ENCODE results near the gene SLC37A3.
A peak's percentile ranks its signal among the peaks of the same experiment; 100 is the strongest.
"Not testable (repeated sequence)": the region's sequence is repeated elsewhere in the genome, so short reads cannot be mapped to it uniquely, and the experiment has no call there.

SLC37A3 gene, protein sequence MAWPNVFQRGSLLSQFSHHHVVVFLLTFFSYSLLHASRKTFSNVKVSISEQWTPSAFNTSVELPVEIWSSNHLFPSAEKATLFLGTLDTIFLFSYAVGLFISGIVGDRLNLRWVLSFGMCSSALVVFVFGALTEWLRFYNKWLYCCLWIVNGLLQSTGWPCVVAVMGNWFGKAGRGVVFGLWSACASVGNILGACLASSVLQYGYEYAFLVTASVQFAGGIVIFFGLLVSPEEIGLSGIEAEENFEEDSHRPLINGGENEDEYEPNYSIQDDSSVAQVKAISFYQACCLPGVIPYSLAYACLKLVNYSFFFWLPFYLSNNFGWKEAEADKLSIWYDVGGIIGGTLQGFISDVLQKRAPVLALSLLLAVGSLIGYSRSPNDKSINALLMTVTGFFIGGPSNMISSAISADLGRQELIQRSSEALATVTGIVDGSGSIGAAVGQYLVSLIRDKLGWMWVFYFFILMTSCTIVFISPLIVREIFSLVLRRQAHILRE

DNA sequence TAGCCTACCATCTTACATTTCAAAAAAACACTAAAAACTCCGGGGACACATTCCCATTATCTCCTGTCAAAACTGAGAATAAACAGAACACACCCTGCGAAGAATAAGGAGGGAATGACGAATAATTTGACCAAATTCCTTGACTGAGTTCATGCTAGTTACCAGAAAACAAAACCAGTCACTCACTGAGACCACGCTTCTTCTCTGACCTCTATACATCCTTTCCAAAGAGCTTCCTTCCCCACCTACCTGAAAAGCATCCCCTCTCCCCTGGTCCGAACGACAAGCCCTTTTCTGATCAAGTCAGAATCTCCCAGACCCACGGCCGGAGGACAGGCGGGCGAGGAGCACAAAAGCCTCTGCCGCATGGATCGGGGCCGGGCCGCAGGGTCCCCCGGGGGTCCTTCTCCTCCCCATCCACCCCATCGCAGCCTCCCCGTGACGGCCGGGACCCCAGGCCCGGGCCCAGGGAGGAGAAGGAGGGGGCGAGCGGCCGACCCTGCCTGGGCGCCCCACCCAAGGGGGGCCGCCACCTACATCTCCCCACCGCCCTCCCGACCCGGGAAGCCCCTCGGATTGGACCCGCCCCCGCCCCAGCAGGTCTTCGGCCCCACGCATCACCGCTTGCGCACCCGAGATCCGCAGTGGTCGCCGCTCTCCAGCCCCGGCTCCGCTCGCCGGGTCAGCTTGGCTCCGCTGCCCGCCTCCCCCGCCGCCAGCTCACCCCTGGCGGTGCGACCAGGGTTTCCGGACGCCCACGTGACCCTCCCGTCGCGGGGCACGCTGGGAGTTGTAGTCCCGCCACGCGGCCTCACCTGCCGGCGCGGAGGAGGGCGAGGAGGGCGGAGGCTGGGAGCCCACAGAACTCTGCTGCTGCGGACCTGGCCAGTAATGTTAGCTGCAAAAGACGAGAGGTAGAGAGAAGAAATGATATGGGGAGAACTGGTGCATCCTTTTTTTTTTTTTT, at the start of gene SLC37A3:
TSS of gene SLC37A3 (minus strand) at position 747 of the 967 bp plus-strand sequence. CDS start 16,004 bp downstream, outside the sequence.
- peak; percentile 21 for DNase-seq

DNA sequence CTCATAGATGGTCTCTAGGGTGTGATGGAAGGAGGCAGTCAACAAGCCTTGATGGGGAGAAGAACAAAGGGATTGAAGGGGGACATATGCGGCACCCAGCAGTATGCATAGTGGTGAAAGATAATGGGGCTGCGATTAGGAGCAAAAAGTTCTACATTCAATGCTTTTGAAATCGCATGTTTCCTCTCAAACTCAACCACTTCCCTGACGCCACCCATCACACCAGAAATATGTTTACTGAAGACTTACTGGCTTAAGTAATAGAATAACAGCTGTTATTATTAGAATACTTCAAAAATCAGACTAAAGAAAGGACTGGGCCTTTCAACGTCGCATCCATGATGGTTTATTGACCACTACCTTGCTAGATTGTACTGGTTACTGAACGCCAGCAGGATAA, 49.5 kb upstream of the SLC37A3 start:
- no peak for DNase-seq

DNA sequence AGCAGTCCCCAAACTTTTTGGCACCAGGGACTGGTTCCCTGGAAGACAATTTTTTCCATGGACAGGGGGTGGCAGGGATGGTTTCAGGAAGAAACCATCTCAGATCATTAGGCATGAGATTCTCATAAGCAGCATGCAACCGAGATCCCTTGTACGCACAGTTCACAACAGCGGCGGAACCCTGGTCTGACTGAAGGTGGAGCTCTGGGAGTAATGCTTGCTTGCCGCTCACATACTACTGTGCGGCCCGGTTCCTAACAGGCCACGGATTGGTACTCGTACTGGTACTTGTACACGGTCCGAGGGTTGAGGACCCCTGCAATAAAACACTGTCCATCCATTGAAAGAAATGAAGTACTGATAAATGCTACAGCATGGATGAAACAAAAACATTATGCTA, 48.1 kb upstream of the SLC37A3 start:
- no peak for DNase-seq

DNA sequence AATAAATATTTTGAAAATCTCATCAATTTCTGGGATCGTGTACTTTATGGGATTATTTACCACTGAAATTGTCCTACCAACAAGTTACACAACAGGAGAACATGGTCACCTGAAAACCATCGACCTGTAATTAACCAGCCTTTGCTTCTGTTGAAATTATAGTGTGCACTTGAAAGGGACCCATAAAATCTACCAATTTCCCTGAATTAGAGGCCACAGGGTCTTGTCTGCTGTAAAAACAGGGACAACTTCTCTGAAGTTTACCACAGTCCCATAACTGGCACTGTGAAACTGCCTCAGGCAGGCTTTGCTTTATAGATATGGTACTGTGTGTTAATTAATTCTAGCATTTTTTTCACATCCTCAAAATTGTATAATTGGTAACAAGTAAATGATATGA, 43.2 kb upstream of the SLC37A3 start:
- no peak for DNase-seq

DNA sequence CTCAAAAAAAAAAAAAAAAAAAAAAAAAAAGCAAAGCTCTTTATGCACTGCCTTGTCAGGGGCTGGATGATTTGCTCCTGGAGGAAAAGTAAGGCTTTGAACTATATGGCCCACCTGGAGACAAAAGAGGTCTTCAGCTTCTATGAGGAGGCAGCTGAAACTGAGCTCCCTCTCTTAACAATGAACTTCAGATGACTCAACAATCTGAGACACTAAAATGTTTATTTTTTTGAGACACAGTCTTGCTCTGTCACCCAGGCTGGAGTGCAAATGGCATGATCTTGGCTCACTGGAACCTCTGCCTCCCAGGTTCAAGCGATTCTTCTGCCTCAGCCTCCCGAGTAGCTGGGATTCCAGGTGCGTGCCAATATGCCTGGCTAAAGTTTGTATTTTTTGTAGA, 42.3 kb upstream of the SLC37A3 start:
- DNase-seq: no peak

DNA sequence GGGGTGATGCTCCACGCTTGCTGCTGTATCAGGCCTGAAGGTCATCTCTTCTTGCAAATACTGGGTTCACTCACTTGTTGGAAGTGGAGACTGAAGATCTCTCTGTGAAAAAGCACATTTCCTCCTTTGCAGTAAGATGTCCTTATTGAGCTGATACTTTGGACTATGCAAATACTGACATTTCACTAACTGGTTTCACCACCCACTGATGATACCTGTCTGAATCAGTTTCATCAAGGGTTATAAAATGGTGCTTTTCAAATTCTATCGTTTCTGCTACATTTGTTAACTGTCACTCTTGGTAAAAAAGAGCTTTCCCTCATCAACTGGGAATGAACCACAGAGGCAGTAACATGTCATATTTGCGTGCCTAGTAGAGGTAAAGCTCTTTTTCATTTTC, 41.0 kb upstream of the SLC37A3 start:
- DNase-seq: no peak

DNA sequence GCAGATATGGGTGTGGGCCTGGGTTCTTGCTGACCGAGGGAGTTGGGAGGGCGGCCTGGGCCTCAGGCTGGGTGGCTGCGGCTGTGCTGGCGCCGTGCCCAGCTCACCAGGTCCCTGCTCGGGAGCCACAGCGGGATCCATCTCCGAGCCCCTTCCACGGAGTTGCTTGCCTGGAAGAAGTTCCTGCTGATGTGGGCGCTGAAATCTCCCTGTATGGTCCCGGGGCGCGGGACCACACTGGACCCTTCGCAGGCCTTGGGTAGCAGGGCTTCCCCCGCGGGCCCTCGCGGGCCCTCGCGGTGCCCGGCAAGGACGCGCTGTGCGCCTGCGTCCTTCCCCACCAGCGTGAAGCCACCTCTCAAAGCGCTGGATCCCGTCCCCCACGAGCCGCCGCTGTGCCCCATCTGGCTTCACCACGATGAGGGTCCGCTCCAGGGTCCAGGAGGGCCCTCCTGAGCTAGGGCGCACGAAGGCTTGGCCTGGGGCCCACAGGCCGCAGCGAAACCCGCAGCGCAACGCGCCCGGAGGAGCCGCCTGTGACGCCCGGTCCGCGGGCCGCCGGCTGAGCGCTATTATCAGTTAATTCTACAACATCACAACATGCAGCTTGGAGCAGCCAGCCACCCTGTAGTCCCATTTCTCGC, 37.0 kb upstream of the SLC37A3 start:
- DNase-seq: no peak

DNA sequence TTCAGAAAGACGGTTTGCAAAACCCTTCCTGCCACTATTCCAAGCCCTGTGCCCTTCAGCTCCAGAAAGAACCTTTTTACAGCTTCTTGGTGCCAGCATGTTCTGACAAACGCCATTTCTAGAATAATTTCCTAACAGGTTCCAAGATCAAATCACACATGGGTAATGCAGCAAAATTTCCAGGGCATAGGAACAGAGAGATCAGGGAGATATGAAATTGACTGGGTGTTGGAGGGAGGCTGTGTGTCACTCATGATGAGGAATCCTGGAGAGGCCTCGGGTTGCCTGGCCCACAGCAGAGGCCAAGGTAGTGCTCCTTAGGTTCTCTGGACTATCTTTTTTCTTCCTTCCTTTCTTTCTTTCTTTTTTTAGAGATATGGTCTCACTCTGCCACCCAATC, 35.1 kb upstream of the SLC37A3 start:
- no peak for DNase-seq

DNA sequence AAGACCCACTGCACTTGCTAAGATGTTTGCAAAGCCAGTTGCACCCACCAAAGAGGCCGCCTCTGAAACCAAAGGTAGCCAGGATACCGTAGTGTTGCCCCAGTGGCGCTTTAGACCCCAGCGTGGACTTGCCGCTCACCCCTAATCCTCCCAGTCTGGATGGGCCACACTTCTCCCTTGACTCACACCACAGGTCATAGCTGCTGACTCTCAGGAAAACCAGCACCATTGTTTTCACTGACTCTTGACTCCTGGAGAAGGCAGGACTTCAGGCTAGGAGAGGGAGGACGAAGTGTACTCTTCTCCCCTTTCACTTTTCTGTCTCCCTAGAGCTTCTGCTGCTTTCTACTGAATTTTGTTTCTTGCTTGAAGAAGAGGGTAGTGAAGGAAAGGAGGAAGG, 27.8 kb upstream of the SLC37A3 start:
- no peak for DNase-seq

DNA sequence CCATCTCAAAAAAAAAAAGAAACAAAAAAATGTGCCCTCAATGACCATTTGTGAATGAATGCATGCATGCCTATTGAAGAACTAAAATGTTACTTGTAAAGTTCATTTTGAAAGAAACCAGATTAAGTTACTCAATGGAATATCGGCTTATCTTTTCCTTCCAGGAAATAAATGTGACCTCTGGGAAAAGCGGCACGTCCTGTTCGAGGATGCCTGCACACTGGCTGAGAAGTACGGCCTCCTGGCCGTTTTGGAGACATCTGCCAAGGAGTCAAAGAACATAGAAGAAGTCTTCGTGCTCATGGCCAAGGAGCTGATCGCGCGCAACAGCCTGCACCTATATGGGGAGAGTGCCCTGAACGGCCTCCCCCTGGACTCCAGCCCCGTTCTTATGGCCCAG, 27.4 kb upstream of the SLC37A3 start:
- no peak for DNase-seq

DNA sequence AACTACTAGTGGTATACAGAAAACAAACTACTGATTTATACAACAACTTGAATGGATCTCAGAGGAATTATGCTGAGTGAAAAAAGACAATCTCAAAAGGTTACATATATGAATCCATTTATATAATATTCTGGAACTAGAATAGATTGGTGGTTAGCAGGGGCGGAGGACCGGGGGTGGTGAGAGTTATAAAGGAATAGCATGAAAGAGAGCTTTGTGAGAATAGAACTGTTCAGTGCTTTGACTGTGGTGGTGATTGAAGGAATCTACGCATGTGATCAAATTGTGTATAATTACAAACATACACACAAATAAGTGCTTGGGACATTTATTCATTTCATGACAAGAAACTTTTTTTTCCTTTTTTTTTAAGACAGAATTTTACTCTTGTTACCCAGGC, 25.2 kb upstream of the SLC37A3 start:
- no peak for DNase-seq

DNA sequence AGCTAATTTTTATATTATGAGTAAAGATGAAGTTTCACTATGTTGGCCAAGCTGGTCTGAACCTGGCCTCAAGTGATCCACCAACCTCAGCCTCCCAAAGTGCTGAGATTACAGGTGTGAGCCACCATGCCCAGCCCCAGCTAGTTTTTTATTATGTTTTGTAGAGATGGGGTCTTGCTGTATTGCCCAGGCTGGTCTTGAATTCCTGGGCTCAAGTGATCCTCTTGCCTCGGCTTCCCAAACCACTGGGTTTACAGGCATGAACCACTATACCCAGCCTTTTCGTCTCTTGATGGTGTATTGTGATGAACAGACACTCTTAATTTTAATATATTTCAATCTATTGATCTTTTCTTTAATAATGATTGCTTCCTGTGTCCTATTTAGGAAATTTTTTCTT, 23.2 kb upstream of the SLC37A3 start:
- DNase-seq: no peak

DNA sequence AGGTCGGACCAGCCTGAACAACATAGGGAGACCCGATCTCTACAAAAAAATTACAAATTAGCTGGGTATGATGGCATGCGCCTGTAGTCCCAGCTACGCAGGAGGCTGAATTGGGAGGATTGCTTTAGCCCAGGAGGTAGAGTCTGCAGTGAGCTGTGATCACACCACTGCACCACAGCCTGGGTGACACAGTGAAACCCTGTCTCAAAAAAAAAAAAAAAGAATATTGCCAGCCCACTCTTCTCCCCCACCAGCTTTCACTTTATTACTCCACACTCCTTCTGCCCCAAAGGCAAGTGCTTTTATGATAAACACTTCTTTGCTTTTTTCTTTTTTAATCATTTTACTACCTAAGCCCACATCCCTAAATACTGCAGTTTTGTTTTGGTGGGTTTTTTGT, 20.3 kb upstream of the SLC37A3 start:
- DNase-seq: no peak

DNA sequence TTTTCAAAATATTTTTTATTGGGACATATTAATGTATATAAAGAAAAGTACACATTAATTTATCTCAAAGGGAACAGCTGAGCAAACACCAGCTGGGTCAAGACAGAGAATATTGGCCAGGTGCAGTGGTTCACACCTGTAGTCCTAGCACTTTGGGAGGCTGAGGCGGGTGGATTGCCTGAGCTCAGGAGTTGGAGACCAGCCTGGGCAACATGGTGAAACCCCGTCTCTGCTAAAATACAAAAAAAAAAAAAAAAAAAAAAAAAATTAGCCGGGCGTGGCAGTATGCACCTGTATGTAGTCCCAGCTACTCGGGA, 19.8 kb upstream of the SLC37A3 start:
- not testable (repeated sequence) for DNase-seq

DNA sequence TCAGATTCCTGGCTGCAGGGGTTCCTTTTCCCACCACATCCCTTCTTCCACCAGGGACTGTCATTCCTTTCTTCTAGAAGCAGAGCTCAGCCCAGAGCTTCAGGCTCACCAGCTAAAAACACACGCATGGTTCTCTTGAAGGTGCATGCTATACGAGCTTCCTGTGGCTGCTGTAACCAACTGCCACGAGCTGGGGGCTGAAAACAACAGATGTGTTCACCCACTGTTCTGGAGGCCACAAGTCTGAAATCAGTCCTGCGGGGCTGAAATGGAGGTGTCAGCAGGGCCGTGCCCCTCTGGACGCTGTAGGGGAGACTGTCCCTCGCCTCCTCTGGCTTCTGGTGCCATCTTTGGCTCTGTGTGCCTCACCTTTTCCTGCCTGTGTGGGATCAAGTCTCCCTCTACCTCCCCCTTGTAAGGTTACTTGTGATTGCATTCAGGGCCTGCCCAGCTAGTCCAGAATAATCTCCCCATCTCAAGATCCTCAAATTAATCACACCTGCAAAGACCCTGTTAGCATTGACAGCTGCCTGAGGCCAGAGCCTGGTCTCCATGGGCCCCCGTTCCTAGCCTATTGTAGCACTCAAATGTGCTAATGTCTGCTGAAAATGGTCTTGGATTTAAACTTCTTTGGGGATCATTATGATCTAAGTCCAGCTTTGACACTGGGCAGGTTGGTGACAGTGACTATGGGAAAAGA, 19.3 kb upstream of the SLC37A3 start:
- no peak for DNase-seq

DNA sequence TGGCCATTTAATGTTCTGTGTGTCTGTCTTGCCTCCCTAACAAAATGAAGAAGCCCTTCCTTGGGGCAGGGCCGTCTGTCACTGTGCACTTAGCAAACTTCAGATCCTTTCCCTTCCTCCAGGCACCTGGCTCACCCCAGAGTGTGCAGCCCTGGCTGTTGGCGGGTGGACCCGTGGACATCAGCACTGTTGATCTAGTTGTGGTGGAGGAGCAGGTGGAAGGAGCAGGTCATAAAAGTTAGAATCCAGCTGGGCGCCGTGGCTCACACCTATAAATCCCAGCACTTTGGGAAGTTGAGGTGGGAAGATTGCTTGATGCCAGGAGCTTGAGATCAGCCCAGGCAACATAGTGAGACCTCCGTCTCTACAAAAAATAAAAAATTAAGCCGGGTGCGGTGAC, 18.2 kb upstream of the SLC37A3 start:
- no peak for DNase-seq

DNA sequence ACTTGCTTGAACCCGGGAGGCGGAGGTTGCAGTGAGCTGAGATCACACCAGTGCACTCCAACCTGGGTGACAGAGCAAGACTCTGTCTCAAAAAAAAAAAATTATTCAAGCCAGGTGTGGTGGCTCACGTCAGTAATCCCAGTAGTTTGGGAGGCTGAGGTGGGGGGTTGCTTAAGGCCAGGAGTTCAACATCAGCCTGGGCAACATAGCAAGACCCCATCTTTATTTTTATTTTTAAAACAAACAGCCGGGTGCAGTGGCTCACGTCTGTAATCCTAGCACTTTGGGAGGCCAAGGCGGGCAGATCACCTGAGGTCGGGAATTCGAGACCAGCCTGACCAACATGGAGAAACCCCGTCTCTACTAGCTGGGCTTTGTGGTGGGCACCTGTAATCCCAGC, 17.5 kb upstream of the SLC37A3 start:
- DNase-seq: not testable (repeated sequence)

DNA sequence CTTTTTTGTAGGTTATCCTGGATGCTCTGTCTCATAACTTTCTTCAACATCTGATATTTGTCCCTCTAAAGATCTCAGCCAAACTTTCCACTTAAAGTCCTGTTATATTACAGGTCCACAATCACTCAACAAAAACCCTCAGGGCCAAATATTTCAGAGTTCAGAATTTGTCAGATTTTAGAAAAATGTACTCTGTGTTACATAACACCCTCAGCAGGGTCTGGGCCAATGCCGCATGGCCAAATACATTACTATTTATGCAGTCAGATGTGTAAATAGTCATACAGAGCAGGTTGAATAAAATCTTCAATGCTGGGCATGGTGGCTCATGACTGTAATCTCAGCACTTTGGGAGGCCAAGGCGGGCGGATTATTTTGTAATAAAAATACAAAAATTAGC, 17.0 kb upstream of the SLC37A3 start:
- no peak for DNase-seq

DNA sequence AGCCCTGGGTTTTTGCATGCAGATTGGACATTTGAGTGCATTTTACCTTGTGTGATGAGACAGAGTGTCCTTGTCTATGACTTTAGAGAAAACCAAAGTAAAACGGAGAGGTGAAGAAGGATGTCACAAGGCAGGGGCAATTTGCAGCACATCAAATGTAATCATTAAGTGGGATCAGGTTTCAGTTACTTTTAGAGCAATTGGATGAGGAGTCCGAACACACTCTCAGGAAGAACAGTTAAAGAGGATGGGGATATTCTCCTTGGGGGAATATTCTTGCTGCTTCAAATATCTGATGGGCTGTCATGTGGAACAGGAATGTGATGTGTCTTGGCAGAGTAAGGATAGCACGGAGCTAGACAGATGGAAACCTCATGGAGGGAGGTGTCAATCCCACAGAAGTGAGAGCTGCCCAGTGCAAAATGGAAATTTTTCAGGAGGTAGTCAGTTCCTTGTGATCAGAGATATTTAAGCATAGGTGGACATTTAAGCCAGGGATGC, 6.3 kb upstream of the SLC37A3 start:
- DNase-seq: no peak

DNA sequence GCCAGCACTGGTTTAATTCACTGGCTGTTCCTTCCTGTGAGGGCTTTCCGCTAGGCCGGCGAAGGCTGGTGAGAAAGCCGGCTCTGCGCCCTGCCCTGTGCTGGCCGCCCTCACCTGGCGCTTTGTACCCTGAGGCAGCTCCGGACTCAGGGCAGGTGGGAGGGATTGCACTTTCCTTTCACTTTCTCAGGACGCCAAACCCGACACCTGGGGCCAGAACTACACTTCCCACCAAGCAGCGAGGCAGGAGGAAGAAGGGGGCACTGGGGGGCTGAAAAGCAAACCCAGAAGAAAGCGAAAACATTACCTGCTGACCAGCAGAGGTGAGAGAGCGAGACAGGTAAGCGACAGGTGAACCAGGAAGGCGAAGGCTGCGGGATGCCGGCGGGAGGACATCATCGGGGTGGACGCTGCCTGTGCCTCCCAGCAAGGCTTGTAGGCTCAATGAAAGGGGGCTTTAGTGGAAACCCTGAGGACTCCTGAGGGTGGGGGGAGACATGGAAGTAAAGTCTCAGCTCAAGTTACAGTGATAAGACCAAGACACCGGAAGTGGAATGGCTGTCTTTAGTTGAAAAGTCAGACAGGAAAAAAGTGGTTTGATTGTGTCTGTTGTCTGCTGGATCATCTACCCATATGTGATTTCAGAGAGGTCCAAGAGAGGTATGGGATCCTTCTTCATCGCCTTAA, 5.7 kb upstream of the SLC37A3 start, which contains the start of gene RAB19:
TSS of gene RAB19 (plus strand) at position 181 of the 687 bp plus-strand sequence. CDS start 3,589 bp downstream, outside the sequence.
- no peak for DNase-seq

DNA sequence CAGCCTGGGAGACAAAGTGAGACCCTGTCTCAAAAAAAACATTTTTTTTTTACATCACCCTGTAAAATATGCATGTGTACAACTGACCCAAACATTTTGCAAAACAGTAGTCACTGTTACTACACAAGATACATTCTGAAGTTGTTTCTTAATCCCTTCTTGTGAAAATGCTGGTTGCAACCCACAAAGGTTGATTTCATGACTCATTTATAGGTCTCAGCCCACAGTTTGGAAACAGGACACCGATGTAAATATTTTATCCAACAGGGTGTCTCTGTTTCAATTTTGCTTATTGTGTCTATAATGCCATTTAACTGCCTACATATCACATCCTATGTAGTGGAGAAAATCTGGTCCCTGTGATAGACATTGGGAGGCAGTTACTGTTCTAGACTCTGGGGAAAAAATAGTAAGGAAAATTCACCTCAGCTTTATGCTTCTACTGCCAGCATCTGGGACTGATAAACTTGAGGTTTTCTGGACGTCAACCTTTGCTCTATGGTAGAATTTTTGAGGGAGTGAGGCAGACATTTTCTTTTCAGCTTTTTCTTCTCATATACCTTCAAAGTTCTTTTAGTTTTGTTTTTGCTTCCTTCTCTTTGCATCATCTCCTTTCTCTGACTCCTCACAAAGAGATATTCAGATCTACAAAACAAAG, 4.0 kb upstream of the SLC37A3 start:
- DNase-seq: no peak
